HL-60 (cell line): ENCODE data around the gene MAP3K4.

Source experiments
- GABPA ChIP-seq: IDR thresholded peaks from 2 replicates; pipeline ENCODE4 v1.6.1; 2012; ENCODE audit warnings: low read depth
- POLR2AphosphoS5 ChIP-seq: IDR thresholded peaks from 2 replicates; pipeline ENCODE4 v1.6.1; 2012; ENCODE audit warnings: low read depth
- TF ChIP-seq, protein P1 (sequence below): IDR thresholded peaks from one replicate; pipeline ENCODE4 v1.5.1; 2011; ENCODE audit warnings: low read length, control low read depth, inconsistent platforms; ENCODE audit not compliant: insufficient read depth
- TF ChIP-seq, protein P2 (sequence below): IDR thresholded peaks from 2 replicates; pipeline ENCODE4 v1.6.1; 2012; ENCODE audit warnings: low read depth; ENCODE audit not compliant: insufficient replicate concordance

DNA sequence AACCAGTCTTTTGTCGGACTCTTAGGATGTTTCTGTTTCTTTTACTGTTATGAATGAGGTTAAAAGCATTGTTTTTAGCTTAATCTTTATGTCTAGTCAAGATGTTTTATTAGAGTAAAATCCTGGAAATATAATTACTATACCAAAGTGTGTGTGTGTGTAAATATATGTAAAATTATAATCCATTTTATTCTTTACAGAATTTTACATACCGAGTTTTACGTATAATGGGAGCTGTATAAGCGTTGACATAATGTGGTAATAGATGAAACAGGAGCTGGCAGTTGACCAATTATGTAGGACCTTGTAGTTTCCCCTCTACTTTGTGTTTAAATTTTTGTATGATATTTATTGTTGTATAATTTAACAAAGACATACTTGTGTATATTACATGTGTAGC is 16.7 kb downstream of the MAP3K4 start:
- TF ChIP-seq POLR2AphosphoS5 (no peak), GABPA (no peak)
- TF ChIP-seq, protein P1, sequence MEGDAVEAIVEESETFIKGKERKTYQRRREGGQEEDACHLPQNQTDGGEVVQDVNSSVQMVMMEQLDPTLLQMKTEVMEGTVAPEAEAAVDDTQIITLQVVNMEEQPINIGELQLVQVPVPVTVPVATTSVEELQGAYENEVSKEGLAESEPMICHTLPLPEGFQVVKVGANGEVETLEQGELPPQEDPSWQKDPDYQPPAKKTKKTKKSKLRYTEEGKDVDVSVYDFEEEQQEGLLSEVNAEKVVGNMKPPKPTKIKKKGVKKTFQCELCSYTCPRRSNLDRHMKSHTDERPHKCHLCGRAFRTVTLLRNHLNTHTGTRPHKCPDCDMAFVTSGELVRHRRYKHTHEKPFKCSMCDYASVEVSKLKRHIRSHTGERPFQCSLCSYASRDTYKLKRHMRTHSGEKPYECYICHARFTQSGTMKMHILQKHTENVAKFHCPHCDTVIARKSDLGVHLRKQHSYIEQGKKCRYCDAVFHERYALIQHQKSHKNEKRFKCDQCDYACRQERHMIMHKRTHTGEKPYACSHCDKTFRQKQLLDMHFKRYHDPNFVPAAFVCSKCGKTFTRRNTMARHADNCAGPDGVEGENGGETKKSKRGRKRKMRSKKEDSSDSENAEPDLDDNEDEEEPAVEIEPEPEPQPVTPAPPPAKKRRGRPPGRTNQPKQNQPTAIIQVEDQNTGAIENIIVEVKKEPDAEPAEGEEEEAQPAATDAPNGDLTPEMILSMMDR, result no peak
- TF ChIP-seq, protein P2, sequence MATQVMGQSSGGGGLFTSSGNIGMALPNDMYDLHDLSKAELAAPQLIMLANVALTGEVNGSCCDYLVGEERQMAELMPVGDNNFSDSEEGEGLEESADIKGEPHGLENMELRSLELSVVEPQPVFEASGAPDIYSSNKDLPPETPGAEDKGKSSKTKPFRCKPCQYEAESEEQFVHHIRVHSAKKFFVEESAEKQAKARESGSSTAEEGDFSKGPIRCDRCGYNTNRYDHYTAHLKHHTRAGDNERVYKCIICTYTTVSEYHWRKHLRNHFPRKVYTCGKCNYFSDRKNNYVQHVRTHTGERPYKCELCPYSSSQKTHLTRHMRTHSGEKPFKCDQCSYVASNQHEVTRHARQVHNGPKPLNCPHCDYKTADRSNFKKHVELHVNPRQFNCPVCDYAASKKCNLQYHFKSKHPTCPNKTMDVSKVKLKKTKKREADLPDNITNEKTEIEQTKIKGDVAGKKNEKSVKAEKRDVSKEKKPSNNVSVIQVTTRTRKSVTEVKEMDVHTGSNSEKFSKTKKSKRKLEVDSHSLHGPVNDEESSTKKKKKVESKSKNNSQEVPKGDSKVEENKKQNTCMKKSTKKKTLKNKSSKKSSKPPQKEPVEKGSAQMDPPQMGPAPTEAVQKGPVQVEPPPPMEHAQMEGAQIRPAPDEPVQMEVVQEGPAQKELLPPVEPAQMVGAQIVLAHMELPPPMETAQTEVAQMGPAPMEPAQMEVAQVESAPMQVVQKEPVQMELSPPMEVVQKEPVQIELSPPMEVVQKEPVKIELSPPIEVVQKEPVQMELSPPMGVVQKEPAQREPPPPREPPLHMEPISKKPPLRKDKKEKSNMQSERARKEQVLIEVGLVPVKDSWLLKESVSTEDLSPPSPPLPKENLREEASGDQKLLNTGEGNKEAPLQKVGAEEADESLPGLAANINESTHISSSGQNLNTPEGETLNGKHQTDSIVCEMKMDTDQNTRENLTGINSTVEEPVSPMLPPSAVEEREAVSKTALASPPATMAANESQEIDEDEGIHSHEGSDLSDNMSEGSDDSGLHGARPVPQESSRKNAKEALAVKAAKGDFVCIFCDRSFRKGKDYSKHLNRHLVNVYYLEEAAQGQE, result no peak
